HG03442 (cell line): ENCODE data around the gene SUPT3H.

Experiments used
- ATAC-seq: cut with Tn5 transposase; IDR thresholded peaks from one replicate; pipeline ENCODE4 v1.9.1; 2021; ENCODE audit warnings: mild to moderate bottlenecking, moderate library complexity; ENCODE audit not compliant: unreplicated experiment

The SUPT3H gene

DNA sequence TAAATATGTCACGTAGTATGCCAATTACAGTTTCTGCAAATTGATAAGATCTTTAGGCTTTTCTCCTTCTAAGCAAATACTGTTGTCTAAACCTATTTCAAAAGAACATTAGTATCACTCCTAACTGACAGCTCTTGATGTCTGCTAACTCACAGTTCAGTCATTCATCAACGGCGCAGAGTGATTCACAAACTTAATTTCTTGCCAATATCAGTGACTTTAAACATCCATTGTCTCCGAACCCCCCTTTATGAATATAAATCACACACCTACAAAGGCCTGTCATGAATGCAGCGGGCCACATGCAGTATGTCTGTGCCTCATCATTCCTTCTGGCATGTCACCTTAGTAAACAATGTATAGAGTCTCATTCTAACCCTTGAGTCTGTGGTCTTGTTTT, 569.6 kb downstream of the SUPT3H start:
- ATAC-seq, result no peak

- no peak for ATAC-seq
Observed at GRCh38 chr6:44806656-44807055, 571.1 kb downstream of the SUPT3H start.

DNA sequence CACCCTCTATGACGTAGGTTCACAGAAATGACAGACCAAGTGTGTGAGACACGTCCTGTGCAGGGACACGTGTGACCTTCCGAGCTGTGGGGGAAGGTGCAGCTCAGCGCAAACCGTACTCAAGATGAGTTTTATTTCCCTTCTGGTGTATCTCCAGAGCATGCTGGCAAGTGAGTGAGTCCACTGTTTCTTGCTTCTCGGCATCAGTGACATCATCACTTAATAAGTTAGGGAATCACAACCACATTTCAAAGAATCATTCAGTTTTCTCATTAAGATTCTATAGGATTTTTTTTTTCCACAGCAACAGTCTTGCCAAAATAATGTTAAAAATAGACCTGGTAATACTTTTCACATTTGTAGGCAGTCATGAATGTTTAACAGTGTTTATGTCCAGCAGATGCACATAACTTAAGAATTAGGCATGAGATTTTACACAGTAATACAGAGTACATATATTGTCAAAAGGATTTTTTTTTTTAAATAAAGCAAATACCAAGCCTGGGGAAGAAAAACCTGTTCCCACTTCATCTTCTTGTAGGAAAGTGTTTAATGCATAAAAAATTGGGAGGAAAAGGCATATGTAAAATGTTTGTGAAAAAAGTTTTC, 572.4 kb downstream of the SUPT3H start:
- no peak for ATAC-seq

- no peak for ATAC-seq
Observed at GRCh38 chr6:44804546-44805159, 573.1 kb downstream of the SUPT3H start.

GRCh38 chr6:44804016-44804415, 573.7 kb downstream of the SUPT3H start:
- no peak for ATAC-seq

DNA sequence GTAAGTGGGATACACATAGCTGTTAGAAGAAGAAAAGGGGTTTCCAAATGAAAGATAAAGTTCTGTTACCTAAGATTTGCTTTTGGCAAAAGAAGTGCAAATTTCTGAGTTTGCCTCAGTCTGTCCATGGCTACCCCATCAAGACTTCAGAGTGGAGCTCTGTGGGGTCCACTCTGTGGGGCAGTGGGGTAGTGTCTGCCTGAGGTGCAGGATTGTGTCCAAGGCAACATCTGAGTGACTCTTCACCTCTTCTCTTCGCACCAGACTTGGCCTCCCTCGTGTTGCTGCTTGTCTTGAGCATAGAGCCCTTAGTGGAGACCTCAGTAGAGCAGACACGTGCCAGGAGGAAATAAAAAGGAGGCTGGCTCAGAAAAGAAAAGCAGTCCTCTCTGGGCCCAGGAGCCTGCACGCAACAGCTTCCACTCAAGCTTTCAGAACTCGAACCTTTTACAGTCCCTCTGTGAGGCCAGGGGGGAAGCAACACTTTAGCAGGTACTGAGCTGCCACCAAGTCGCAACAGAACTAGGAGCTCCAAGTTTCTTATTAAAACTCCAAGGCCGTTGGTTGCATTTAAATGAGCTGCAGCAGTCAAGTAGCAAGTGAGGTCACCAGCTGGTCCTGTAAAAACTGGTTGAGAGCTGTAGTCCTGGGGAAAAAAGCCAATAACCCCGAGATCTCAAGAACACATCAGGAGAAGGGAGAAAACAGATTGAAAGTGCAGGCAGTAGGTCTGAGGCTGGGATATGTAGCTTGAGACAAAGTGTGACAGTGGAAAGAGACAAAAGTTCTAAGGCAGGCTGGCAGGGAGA, 576.7 kb downstream of the SUPT3H start:
- ATAC-seq, result no peak

DNA sequence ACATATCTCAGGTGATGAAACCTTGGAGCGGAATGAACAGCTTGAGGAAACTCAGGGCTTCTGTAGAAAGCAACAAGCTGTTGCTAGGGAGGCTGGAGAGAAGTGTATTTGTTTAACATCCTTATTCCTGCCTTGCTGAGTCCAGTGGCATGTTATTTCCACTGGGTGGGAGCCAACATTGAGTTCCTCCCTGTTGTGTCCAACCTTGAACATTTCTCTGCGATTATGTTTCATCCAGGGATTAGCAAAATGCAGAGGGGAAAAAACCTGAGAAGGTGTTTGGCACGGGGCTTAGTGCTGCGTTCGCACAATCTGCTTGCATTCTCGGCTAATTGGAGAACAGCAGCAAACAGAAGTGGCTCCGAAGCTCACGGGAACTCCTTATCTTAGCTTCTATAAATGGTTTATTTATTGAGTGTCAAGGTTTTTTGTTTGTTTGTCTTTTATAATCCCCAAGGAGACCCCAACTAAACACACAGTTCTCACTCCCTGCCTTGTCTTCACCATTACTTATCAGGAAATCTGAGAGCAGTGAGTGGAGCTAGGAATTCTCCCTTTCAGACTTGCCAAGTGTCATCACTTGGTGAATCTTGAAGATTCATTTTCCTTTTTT, 577.5 kb downstream of the SUPT3H start:
- ATAC-seq, result no peak

GRCh38 chr6:44797746-44798145, 580.0 kb downstream of the SUPT3H start:
- no peak for ATAC-seq

- no peak for ATAC-seq
Observed at GRCh38 chr6:44795326-44795725, 582.4 kb downstream of the SUPT3H start.

GRCh38 chr6:44789806-44790205, 587.9 kb downstream of the SUPT3H start:
- ATAC-seq, result no peak

DNA sequence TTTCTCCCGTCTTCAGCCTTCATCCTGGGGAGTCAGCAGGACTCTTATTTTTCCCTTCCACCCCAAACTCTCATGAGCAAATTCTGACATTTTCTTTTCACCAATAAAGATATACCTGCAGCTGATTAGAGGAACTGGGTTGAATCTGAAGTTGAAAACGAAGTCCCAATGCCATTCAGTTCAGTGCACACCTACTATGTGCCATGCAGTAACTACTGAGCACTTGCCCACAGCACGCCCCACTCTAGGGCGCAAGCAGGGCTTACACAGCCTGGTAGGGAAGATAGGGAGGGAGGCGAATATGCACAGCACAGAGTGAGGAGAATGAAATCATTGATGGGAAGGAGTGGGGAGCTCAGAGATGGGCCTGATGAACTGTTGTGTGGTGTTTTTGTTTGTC, 588.7 kb downstream of the SUPT3H start:
- no peak for ATAC-seq

DNA sequence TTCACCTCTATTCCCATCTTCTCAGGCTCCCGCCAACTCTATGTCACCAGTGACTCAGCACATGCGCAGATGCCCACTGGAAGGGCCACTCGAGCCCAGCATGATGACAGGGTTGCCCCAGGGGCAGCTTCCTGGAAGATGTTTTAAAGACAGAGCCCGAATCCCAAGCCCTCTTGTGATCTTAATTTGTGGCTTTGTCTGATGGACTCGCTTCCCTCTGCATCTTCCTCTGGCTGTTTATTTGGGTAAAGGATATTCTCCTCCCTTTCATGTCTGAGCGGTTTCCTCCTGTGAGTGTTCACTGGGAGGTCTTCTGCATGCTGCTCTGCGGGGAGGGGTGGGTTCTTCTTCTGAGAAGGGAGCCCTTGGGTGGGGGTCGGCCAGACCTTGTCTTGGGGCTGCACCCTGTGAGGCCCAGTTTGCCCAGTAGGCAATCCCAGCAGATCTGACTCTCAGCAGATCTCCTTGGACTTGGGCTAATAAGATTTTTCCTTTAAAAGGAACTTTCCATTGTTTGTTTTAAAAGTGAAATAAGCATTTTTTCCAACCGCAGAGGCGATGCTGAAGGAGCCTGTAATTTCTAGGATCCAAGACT, 589.2 kb downstream of the SUPT3H start:
- ATAC-seq, result no peak

GRCh38 chr6:44787254-44787834, 590.4 kb downstream of the SUPT3H start:
- ATAC-seq, result no peak

DNA sequence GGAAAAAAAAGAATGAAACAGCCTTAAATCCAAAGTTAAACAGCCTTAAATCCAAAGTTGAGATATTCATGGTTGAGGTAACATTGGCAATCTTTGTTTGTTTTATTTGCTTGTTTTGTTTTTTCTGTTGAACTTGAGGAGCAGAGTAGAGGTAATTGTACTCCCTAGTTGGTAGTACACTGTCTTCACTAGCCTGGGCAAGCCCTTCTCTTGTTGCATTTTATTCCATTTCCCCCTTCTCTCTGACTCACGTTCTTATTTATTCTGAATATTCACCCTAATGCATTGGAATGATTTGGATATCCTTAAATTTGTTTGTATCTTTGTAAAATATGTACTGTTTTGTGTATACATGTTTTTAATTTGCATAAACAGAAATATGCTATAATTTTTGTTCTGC, 592.6 kb downstream of the SUPT3H start:
- ATAC-seq, result no peak

DNA sequence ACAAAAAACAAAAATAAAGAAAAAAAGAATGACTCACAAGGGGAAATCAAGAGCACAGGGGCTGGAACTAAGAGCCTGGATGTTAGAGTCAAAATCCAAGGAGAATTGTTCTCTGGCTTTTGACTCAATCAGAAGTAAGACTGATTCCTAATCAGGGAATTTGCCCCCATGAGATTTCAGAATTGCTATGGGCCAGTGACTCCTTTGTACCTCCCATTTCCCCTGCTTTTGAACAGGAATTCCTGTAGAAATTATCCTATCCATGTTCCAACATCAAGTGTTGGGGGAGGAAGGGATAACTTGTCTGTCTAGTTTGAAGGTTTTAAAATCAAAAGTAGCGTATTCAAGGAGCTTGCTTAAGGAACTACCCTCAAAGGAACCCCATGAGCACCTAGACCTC, 593.5 kb downstream of the SUPT3H start:
- no peak for ATAC-seq

- no peak for ATAC-seq
Observed at GRCh38 chr6:44782892-44783291, 594.8 kb downstream of the SUPT3H start.

- no peak for ATAC-seq
Observed at GRCh38 chr6:44781912-44782597, 595.7 kb downstream of the SUPT3H start.

DNA sequence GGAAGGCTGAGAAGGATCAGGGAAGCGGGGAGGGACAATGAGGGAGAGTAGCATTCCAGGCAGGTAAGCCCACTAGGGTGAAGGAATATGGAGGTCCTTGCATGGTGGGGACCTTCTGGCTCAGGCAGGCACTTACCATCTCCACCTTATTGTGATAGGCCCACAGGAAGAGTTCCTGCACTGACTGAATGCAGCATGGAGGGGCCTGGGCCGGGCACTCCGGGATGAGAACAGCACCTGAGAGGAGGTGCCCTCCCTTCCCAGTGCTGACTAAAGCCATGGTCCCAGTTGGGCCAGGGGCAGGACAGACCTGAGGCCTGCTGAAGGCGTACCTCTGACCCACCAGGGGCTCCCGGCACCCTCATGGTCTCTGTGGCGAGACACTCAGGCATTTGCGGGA, 597.6 kb downstream of the SUPT3H start:
- ATAC-seq, result no peak

DNA sequence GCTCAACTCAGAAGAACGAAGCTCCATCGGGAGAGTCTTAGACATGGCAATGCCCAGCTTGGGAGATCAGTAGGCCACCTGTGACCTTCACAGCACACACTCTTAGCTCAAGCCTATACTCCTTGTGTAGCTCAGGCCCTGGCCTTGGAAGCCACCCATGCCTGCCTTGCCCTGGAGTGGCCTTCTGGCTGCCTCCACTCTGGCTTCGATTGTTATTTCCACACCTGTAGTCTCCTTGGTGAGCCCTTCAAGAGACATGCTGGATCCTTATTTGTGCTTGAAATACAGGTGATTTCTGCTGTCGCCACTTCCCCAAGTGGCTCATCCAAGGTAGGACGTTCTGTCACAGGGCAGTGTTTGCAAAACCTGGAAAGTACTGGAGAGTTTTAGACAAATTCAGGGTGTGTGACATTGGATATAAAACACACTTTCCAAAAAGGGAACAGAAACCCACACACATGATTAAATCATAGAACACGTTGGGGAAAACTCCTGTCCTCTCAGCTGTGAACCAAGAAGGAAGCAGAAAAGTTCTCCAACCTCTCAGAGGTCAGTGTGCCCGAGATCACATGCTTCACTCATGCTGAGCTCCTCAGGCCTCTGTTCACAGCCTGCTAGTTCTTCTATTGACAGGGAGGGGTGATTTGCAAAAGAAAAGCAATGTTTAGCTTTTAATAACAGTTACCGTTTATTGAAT, 598.5 kb downstream of the SUPT3H start:
- ATAC-seq, result peak; percentile 75
